HEK293T (cell line): ENCODE data around the gene PAF1.

Source experiments
- BHLHE40 ChIP-seq: fragments of 450-650 bp; IDR thresholded peaks from 2 replicates; pipeline ENCODE4 v1.6.1; 2016; ENCODE audit warnings: mild to moderate bottlenecking, moderate library complexity, borderline replicate concordance
- FOXK2 ChIP-seq: fragments of 450-650 bp; IDR thresholded peaks from 2 replicates; pipeline ENCODE4 v1.6.1; 2016; ENCODE audit warnings: mild to moderate bottlenecking
- SUZ12 ChIP-seq: fragments of 450-650 bp; IDR thresholded peaks from 2 replicates; pipeline ENCODE4 v1.6.1; 2016; ENCODE audit warnings: mild to moderate bottlenecking
- TARDBP ChIP-seq: fragments of 450-650 bp; IDR thresholded peaks from 2 replicates; pipeline ENCODE4 v1.6.1; 2016

DNA sequence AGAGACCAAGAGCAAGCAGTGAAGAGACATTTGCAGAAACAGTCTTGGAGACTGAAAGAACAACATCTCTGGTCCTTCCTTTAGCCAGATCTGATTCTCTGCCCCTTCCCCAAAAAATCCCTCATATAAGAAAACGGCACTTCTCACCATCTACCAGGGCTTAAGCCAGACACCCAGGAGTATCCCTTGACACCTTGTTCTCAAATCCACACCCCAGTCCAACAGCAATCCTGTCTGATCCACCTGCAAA is 19.9 kb upstream of the PAF1 start:
- TF ChIP-seq BHLHE40 (no peak), SUZ12 (no peak), FOXK2 (no peak), TARDBP (no peak)
